Stimulated activated CD4-positive, alpha-beta T cell treated with anti-CD3 and anti-CD28 coated beads, TNF-alpha, amount 100 ng/mL, for 24 hours (primary cell): ENCODE results near the gene TUFM.
"Not testable (repeated sequence)": the region's sequence is repeated elsewhere in the genome, so short reads cannot be mapped to it uniquely, and the experiment has no call there.

ENCODE experiments used
- DNase-seq, 3 experiments: peaks; one replicate each; pipeline ENCODE4 v3.0.0-alpha.2; 2020; ENCODE audit warnings: low read depth in 3 of 3

TUFM gene

DNA sequence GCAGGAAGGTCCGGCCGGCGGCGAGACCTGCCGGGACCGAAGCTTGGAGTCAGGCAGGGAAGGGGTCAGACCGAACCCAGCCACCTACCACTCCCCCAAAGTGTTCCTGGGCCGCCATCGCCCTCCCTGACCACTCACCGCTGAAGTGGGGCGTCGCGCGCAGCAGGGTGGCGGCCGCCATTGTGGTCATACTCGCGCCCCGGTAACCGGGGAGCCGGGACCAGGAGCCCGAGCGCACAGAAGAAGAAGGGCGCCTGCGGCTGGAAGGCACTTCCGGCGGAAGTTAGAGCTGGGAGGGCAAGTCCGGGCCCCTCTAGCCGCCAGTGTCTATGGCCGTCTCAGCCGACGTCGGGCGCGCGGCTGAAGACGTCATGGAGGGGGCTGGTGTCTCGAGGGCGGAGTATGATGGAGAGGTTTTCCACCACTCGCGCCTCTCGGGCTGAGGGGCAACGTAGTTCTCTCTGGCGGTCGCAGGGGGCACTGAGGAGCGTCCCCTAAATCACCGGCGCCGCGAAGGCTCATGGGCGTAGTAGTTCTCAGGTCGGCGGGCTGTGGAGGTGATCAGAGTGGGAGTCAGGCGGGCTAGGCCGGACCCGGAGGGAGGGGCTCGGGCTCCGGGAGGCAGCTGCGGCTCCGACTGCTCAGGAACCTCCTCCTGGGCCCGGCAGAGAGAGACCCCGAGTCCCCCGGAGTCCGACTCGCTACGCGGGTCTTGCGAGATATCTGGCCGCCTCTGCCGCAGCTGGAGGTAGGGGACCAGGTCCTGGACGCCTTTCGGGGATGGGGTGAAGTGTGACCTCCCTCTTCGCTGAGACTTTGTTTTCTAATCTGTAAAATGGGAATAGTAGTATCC lies at the start of gene TUFM:
TSS of gene TUFM (minus strand) at position 269 of the 853 bp plus-strand sequence. CDS start at position 190, 79 bp downstream.
- peak; percentile 96 to 98 (median 97) for DNase-seq

DNA sequence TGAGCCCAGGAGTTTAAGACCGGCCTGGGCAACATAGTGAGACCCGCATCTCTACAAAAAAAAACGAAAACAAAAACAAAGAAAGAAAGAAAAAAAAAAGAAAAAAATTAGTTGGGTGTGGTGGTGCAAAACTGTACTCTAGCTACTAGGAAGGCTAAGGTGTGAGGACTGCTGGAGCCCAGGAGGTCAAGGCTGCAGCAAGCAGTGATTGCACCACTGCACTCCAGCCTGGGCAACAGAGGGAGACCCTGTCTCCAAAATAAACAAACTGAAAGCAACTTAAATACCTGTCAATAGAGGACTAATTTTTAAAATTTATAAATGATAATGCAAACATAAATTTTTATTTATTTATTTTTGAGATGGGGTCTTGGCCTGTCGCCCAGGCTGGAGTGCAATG lies 49.5 kb upstream of the TUFM start:
- no peak for DNase-seq

DNA sequence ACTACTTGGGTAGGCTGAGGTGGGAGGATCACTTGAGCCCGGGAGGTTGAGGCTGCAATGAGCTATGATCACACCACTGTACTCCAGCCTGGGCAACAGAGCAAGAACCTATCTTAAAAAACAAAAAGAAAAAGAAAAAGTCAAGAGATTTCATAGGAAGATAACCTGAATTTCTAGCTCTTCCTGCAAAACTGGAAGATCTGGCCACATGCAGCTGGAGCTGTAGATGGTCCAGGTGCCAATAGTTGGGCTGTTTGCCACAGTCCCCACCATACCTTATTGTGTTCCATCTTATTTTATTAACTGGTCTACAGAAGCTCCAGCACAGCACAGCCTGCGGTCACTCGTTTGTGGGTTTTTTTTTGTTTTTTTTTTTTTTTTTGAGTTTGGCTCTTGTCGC lies 47.1 kb upstream of the TUFM start:
- no peak for DNase-seq

DNA sequence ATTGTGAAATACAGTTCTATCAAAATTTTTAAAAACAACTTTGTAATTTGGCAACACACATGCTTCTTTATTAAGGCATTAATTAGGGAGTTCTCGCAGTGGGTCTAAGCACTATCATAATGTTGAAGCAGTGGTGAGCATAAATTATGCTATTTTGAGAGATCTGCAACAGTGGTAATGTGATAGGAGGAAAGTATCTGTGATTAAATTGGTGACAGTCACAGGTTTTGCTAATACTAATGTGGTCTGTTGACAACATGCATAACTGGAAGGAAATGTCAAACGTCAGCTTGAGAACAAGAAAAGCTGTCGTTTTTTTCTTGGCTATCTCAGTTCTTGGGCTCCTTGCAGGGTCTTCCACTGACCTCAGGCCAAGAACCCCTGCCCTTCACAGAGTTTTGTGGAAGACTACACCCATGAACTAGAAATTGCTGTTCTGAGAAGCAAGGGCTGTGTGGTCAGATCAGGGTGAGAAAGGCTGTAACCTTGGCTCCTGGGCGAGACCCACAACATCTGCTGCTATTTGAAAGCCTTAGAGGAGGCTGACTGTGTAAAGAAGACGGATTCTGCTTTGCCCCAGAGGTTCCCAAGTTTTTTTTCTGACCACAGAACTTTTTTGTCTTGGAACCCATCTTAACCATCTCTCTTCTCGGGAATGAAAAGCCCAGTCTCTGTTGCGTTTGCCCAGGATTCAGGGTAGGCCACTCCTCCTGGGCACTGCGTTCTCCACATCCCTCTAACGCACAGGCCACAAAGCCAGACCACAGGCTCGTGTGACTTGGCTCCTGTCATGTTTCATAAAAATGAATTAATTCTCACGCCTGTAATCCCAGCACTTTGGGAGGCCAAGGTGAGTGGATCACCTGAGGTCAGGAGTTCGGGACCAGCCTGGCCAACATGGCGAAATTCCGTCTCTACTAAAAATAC lies 46.1 kb upstream of the TUFM start:
- DNase-seq = no peak

DNA sequence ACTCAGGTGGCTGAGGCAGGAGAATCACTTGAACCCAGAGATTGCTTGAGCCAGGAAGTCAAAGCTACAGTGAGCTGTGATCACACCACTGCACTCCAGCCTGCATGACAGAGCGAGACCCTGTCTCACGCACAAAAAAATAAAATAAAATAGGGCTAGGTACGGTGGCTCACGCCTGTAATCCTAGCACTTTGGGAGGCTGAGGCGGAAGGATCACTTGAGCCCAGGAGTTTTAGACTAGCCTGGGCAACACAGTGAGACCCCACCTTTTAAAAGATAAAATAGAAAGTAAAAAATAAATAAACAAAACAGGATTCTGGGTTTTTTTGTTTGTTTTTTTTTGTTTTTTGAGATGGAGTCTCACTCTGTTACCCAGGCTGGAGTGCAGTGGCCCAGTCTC lies 44.2 kb upstream of the TUFM start:
- DNase-seq = not testable (repeated sequence)

DNA sequence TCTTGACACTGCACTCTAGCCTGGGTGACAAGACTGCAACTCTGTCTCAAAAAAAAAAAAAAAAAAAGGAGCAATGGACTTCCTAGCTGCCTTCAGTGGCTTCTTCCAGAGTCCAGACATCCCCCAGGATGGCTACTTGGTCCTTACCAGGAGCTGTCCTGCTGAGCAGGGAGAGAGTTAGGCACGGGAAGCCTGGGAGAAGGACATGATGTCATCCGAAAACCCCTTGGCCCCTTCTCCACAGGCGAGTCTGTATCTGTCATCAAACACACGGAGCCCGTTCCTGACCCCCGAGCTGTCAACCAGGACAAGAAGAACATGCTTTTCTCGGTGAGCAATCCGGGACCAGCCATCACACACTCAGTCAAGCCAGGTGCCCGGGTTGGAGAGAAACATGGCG lies 40.8 kb upstream of the TUFM start:
- no peak for DNase-seq

DNA sequence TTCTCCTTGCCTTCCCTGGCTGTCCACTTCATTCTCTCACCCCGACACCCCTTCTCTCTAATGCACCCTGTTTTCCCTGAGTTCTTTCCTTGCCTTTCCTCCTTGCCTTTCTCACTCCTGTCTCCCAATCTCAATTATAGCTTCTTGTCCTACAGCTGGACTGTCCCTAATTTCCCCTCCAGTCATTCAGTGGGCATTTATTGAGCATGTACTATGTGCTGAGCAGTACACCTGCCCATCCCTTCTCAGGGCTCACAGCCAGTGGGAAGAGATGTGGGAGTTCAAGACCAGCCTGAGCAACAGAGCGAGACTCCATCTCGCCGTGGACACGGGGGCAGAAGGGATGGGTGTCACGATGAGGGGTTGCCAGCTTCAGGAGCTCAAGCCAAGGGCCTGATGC lies 37.9 kb upstream of the TUFM start:
- no peak for DNase-seq

DNA sequence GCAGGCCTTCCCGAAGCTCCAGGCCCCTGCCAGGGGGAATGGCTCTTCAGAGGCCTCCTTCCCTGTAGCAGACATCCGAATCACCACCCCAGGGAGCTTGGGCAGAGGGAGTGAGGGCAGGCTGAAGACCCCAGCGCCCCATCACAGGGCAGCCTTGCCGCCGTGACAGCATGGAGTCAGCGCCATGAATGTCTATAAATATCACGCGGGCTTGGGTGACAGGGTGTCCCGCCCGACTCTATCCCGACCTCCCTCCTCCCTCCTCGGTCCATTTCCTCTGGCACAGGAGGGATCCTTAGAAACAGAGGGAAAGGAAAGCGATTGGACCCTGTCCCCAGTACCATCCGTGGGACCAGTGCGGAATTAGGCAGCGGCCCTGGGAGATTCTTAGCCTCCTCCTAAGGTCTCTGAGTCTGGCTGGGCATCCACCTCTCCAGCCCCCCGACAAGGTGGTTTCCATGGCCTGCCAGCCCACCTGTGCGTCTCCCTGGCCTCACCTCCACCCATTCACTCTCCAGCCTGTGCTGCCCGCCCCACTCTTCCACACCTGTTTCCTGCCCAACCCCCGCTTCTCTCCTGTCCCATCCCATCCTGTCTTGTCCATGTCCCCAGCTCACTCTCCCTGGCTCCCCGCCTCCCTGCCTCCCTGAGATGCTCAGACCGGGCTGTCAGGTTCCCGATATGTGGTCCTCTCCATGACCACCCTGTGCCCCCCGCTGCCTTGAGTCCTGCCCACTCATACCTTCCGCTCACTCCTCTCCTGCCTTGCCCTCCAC lies 37.3 kb upstream of the TUFM start:
- DNase-seq = no peak

DNA sequence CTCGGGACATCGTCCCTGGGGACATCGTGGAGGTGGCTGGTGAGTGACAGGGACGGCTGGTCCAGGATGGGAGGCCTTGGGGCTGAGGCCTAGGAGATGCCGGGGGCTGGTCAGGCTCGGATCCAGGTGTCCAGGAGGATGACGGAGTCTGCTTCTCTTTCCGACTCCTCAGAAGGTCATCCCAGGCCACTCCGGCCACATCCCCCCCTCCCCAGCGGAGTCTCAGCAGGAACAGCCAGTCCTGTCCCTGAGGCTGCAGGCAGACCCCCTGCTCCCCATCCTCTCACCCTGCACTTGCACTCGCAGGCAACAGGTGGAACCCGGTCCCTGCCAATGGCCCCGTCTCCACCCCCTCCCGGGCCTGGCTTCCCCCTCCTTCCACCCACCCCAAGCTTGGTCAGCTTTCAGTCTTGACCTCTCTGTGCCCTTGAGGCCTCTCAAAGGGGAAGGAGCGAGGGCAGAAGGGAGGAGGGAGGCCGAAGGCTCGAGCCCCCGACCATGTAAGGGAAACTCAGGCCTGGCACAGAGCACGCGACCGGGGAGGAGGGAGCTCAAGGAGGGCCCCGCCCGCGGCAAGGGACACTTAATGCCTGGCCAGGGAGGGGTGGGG lies 36.5 kb upstream of the TUFM start:
- DNase-seq = no peak

DNA sequence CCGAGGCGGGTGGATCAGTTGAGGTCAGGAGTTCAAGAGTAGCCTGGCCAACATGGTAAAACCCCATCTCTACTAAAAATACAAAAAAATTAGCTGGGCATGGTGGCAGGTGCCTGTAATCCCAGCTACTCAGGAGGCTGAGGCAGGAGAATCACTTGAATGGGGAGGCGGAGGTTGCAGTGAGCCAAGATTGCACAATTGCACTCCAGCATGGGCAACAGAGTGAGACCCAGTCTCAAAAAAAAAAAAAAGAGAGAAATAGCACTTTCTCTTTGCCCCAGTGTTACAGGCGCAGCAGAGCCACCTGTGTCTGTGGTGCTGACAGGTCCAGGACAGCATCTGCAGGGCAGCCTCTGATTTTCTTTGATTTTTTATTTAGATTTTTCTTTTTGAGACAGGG lies 35.4 kb upstream of the TUFM start:
- not testable (repeated sequence) for DNase-seq

DNA sequence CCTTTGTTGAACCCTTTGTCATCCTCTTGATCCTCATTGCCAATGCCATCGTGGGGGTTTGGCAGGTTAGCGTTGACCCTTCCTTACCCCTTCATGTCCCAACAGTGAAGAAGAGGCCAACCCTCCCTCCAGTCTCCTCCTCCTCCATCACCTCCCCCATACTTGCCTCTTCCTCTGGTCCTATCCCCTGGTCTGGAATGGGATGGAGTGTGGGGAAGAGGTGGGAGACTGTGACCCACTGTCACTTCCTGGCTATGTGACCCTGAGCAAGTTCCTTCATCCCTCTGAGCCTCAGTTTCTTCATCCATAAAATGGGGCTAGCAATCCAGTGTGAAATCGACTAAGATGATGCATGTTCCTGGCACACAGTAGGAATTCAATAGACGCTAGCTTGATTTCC lies 34.8 kb upstream of the TUFM start:
- DNase-seq = no peak

DNA sequence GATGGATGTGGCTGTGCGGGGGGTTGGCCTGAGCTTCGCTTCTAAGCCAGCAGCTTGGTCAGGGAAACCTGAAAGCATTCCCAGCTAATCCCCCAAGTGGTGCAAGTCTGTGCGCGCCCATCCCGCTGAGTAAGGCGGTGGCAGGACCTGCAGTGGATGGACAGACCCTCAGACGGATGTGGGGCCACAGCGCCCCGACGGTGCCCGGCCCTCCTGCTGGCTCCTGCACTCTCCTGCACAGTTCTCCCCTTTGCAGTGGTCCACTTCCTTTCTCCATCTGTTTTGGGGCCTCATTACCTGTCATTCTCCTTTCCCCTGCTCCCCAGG lies 34.4 kb upstream of the TUFM start:
- no peak for DNase-seq

DNA sequence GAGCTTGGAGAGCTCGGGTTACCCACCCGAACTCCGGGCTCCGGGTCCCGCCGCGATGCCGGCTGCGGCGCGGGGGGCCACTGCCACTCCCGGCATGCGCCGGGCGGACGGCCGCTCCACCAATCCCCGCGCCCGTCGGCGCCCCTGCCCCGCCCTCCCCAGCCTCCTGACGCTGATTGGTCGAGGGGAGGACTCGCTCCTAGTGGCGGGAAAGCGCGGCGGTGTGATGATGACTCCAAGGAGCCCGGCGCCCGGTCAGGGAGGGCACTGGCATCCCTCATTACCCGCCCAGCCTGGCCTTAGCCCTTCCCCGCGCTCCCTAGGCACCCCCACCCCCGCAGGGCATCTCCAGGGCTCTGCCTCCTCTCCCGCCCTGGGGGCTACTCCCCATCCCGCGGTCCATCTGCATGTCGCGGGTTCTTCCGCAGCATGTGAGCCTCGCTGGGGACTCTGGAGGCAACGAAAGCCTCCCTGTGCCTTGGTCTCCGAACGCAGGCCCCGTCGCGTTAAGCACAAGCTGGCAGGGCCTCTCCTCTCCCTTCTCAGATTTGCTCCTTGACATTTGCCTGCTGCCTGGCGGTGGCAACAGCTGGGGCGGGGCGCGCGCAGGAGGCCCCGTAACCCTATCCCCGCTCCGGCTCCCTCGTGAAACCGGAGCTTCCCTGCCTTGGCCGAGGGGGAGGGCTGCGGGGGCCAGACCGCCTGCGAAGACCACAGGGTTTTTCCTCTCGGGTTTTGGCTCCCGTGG lies 33.9 kb upstream of the TUFM start:
- DNase-seq = peak; percentile 87 to 95 (median 89)

DNA sequence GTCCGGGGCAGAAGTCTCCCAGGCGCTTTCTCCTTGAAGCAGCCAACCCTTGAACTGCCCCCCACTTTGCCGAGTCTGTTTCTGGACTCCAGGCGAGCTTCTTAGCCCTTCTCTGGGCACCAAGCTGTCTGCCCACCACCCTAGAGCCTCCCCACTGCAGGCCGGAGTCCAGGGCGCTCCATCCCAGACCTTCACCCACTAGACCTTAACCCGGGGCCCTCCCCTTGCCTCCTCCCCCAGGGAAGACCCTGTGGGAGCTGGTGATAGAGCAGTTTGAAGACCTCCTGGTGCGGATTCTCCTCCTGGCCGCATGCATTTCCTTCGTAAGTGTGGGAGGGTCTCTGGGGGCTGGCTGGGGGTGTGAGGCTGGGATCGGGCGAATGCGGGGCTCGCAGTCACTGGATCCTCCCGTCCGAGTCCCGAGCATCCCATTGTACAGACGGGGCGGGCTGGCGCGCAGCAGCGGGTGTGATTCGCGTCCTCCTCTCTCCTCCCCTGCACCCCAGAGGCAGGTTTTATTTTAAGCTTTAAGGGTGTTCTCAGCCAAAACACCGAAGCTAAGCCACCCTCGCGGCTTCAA lies 33.2 kb upstream of the TUFM start:
- no peak for DNase-seq

DNA sequence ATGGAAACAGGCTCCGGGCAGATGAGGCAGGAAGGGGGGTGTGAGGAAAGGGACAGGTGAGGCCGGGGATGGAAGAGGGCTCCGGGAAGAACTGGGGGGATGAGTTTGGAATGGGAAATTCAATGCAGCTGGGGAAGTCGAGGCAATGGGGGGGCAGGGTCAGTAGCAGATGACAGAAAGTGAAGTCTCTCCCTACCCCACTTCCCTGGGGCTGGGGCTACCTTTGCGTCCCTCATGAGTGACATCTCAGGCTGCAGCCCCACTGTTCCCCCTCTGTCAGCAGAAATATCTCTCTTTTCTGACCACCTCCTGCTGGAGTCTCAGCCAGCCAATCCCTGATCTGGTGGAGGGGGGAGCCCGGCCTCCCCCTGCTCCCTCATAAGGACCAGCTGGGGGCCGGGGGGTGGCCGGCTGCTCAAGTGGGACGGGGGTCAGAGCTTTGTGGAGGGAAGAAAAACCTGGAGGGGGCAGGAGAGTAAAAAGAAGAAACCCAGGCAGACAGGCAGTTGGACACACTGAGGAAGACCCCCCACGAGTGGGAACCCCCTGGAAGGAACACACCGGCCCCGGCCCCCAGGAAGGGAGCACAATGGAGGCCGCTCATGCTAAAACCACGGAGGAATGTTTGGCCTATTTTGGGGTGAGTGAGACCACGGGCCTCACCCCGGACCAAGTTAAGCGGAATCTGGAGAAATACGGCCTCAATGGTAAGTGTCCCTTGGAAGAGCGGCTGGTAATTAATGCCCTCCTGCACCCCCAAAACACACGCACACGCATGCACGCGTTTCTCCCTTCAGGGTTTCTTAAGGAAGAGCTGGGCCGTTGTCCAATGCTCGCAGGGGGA lies 32.2 kb upstream of the TUFM start, which contains the start of gene ATP2A1:
TSS of gene ATP2A1 (plus strand) at position 406 of the 844 bp plus-strand sequence. CDS start at position 590, 184 bp downstream.
- DNase-seq = no peak

DNA sequence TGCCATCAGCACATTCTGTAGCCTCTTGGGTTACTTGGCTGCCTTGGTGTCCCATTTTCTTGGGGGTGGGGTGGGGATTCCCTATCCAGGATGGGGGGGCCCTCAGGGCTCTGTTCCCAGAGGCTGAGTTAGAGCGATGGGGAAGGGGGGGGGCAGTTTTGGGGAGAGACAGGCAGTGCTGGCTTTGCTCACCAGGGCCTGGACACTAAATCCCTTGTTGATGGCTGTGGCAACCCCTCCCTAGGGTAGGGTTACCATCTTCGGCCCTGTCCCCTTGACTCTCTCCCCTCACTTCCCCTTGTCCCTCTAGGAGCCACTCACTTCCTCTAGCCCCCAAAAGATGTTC lies 31.5 kb upstream of the TUFM start:
- DNase-seq = no peak

DNA sequence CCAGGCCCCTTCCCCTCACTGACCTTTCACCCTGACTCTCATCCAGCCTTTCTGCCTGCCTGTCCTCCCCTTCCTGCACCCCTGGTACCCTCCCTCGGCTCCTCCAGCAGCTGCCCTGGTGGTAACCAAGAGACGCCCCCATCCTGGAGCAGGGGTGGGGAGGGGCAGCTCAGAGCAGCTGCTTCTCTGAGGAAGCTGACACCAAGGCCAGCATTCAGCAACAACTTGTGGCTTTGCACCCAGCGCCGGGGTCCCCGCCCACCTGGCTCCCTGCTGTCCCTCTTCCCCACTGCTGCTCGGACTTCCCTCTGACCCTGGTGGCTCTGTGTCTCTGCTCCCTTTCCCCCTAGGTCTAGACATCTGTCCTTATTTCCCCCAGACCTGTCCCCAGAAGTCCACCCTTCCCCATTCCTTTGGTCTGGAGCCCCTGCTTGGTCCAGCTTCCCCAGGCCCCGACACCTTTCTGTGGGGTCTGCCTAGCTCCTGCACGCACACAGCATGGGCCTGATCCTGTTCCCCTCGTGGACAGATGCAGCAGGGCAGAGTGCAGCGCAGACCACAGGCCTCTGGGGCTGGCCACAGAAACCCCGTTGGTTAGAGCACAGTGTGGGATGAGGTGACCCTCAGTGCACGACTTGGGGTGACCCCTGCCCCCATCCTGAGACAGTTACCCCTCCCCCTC lies 31.0 kb upstream of the TUFM start:
- DNase-seq = no peak

DNA sequence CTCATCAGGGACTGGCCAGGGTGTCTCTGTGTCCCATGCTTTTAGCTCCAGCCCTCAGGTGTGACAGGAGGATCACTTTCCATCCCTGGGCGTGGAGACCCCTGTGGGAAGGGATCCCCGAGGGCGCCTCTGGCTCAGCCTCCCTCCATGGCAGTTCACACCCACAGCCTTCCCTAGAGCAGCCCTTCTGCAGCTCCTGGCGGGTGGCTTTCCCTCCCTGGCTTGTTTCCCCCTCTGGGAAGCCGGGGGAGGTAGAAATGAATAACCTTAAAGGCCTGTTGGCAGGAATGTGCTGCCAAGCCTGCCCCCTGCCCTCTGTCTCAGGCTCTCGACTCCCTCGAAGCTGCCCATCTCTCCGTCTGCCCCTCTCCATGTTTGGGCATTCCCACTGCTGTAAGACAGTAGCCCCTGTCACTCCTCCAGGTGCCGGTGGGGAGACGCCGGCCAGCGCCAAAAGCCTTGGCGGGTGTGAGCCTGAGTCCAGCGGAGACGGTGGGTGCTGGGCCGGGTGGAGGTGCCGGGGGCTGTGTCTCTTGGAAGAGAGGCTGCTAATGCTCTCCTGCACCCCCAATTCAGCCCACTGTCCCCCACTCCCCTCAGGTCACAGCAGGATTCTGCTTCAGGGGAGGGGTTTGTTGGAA lies 30.0 kb upstream of the TUFM start:
- no peak for DNase-seq
